Smooth muscle cell (in vitro differentiated cells): ENCODE results near the gene IL18RAP. TPM values are rescaled to one million over a fixed set of nuclear protein-coding genes. Genes with fewer than 3 reads are reported as not detected.
A peak's percentile ranks its signal among the peaks of the same experiment; 100 is the strongest.

ENCODE experiments used
- DNase-seq: peaks from one replicate; lab custom pipeline; 2025; ENCODE audit not compliant: unreplicated experiment; lab: John Stamatoyannopoulos, UW
- H2AFZ ChIP-seq: fragments of 200-600 bp; sonication (generic); 2 replicates; pipeline ENCODE4 v1.6.0; 2016; ENCODE audit warnings: antibody characterized with exemption, low read depth, mild to moderate bottlenecking
- H3F3A ChIP-seq: fragments of 200-600 bp; sonication (generic); 2 replicates; pipeline ENCODE4 v1.6.0; 2017; ENCODE audit warnings: antibody characterized with exemption, low read depth
- H3K27ac ChIP-seq: fragments of 200-600 bp; sonication (generic); 2 replicates; pipeline ENCODE4 v1.5.1; 2016; ENCODE audit warnings: low read depth, mild to moderate bottlenecking
- H3K27me3 ChIP-seq: fragments of 200-600 bp; sonication (generic); 2 replicates; pipeline ENCODE4 v1.6.1; 2016; ENCODE audit warnings: low read depth, mild to moderate bottlenecking
- H3K36me3 ChIP-seq: fragments of 200-600 bp; sonication (generic); 2 replicates; pipeline ENCODE4 v1.5.1; 2016; ENCODE audit warnings: low read depth
- H3K4me1 ChIP-seq: fragments of 200-600 bp; sonication (generic); 2 replicates; pipeline ENCODE4 v1.5.1; 2016; ENCODE audit warnings: low read depth
- H3K4me2 ChIP-seq: fragments of 200-600 bp; sonication (generic); 2 replicates; pipeline ENCODE4 v1.6.0; 2016; ENCODE audit warnings: mild to moderate bottlenecking
- H3K4me3 ChIP-seq: fragments of 200-600 bp; sonication (generic); 2 replicates; pipeline ENCODE4 v1.5.1; 2016; ENCODE audit warnings: mild to moderate bottlenecking
- H3K79me2 ChIP-seq: fragments of 200-600 bp; sonication (generic); 2 replicates; pipeline ENCODE4 v1.6.0; 2016; ENCODE audit warnings: low read depth, mild to moderate bottlenecking
- H3K9ac ChIP-seq: fragments of 200-600 bp; sonication (generic); 2 replicates; pipeline ENCODE4 v1.6.0; 2016; ENCODE audit warnings: low read depth
- H3K9me3 ChIP-seq: fragments of 200-600 bp; sonication (generic); replicated peaks from 2 replicates; pipeline ENCODE4 v1.5.1; 2016; ENCODE audit warnings: low read depth
- H4K20me1 ChIP-seq: fragments of 200-600 bp; sonication (generic); 2 replicates; pipeline ENCODE4 v1.6.0; 2016; ENCODE audit warnings: low read depth
- CTCF ChIP-seq: fragments of 200-600 bp; sonication (generic); IDR thresholded peaks from 2 replicates; pipeline ENCODE4 v1.5.1; 2017; ENCODE audit warnings: borderline replicate concordance, mild to moderate bottlenecking, antibody characterized with exemption; ENCODE audit not compliant: insufficient read depth, poor library complexity, severe bottlenecking
- WGBS: methylation state at CpG from one replicate; pipeline ENCODE4 v1.1.7; 2016; ENCODE audit warnings: low lambda C conversion rate; 5-methylcytosine and 5-hydroxymethylcytosine counted together
- polyA plus RNA-seq: library from polyadenylated mRNA; unstranded; fragments of >200 nt; fragmentation: Nextera tagmentation; extraction: Ambion mirVana; gene quantifications from 2 replicates; pipeline ENCODE4 v1.2.1, GENCODE V29; 2016
- total RNA-seq: library from RNA; depleted of rRNA; stranded (reverse); fragments of >200 nt; gene quantifications from 2 replicates; pipeline ENCODE4 v1.2.3, GENCODE V29; 2014

The IL18RAP gene
- total and polyA plus RNA-seq, 2 experiments from 2014 or later, result not detected

GRCh38 chr2:102436323-102436722, 13.4 kb downstream of the IL18RAP start:
- Histone ChIP-seq H3K79me2 (no peaks in the 10 kb centered on the region), H3K4me2 (peak overlapping the region; percentile 44), H3K4me1 (no peaks in the 10 kb centered on the region), H3K27me3 (no peaks in the 10 kb centered on the region), H4K20me1 (no peaks in the 10 kb centered on the region), H3K9me3 (no peaks in the 10 kb centered on the region), H3K36me3 (no peaks in the 10 kb centered on the region), H2AFZ (no peak overlapping the region), H3K27ac (peak overlapping the region; percentile 80), H3F3A (no peaks in the 10 kb centered on the region), H3K9ac (no peak overlapping the region), H3K4me3 (no peak overlapping the region)
- WGBS, result 20% methylated on average over 3 of the region's 3 CpGs
- DNase-seq, result no peak
- TF ChIP-seq CTCF, result no peak

GRCh38 chr2:102437122-102437521, 14.2 kb downstream of the IL18RAP start:
- Histone ChIP-seq H3K27ac (peak overlapping the region; percentile 80), H3K4me3 (no peak overlapping the region), H3K27me3 (no peaks in the 10 kb centered on the region), H4K20me1 (no peaks in the 10 kb centered on the region), H3K4me2 (peak overlapping the region; percentile 44), H3K4me1 (no peaks in the 10 kb centered on the region), H3K79me2 (no peaks in the 10 kb centered on the region), H2AFZ (peak overlapping the region; percentile 4), H3K9me3 (no peaks in the 10 kb centered on the region), H3F3A (no peaks in the 10 kb centered on the region), H3K36me3 (no peaks in the 10 kb centered on the region), H3K9ac (peak overlapping the region; percentile 35)
- no peak for DNase-seq
- no peak for TF ChIP-seq CTCF
- WGBS, result 39% methylated on average over 4 of the region's 4 CpGs

GRCh38 chr2:102438111-102438510, 15.2 kb downstream of the IL18RAP start:
- DNase-seq, result no peak
- Histone ChIP-seq H4K20me1 (no peaks in the 10 kb centered on the region), H3F3A (peaks cover 3% of the 10 kb centered on the region), H3K4me3 (no peak overlapping the region), H2AFZ (no peak overlapping the region), H3K36me3 (no peaks in the 10 kb centered on the region), H3K27me3 (no peaks in the 10 kb centered on the region), H3K9ac (no peak overlapping the region), H3K4me2 (no peak overlapping the region), H3K27ac (no peak overlapping the region), H3K79me2 (no peaks in the 10 kb centered on the region), H3K4me1 (no peaks in the 10 kb centered on the region), H3K9me3 (no peaks in the 10 kb centered on the region)
- WGBS, result 94% methylated on average over 3 of the region's 3 CpGs
- no peak for TF ChIP-seq CTCF

GRCh38 chr2:102438578-102438977, 15.6 kb downstream of the IL18RAP start:
- no peaks in the 10 kb centered on the region for H3K27me3 ChIP-seq
- no peak overlapping the region for H3K4me2 ChIP-seq
- H4K20me1 ChIP-seq, result no peaks in the 10 kb centered on the region
- no peaks in the 10 kb centered on the region for H3K4me1 ChIP-seq
- peak overlapping the region; percentile 59 for H3K27ac ChIP-seq
- H3K9me3 ChIP-seq, result no peaks in the 10 kb centered on the region
- peaks cover 3% of the 10 kb centered on the region for H3F3A ChIP-seq
- no peak overlapping the region for H2AFZ ChIP-seq
- TF ChIP-seq CTCF, result no peak
- H3K79me2 ChIP-seq, result no peaks in the 10 kb centered on the region
- H3K4me3 ChIP-seq, result no peak overlapping the region
- no peak overlapping the region for H3K9ac ChIP-seq
- no peaks in the 10 kb centered on the region for H3K36me3 ChIP-seq
- 96% methylated on average over 2 of the region's 2 CpGs for WGBS
- no peak for DNase-seq
